GM12878 (cell line): Measurements from ENCODE around the gene PPIP5K2. TPM values are rescaled to one million over a fixed set of nuclear protein-coding genes. Genes with fewer than 3 reads are reported as not detected.

Experiments
- ATAC-seq: fragments of 200-7000 bp; cut with Tn5 transposase; 3 replicates; pipeline ENCODE4 v1.9.1; 2020; ENCODE audit warnings: mild to moderate bottlenecking, moderate library complexity
- BruUV-seq: library from RNA; stranded (reverse); fragments of 400-500 nt; replicated peaks from 2 replicates; lab custom pipeline; 2021; lab: Mats Ljungman, UMichigan
- CTCF ChIA-PET: fragments of 300-600 bp; sonication (Branson Sonifier 250); formaldehyde crosslinking; extraction: SDS; loops from one replicate; lab custom pipeline; 2021; ENCODE audit warnings: inconsistent platforms; lab: Yijun Ruan, JAX
- POLR2A ChIA-PET: fragments of 350-600 bp; formaldehyde crosslinking; extraction: SDS; loops from one replicate; lab custom pipeline; 2021; ENCODE audit warnings: inconsistent platforms; lab: Charles Lee
- RAD21 ChIA-PET: fragments of 300-600 bp; sonication (Branson Sonifier 250); formaldehyde crosslinking; loops from one replicate; lab custom pipeline; 2023; ENCODE audit warnings: antibody characterized with exemption; ENCODE audit not compliant: unreplicated experiment; lab: Charles Lee
- SMC1A ChIA-PET: fragments of 300-600 bp; sonication (Branson Sonifier 250); formaldehyde crosslinking; loops from one replicate; lab custom pipeline; 2023; ENCODE audit not compliant: unreplicated experiment, uncharacterized antibody; lab: Charles Lee
- DNase-seq: peaks from one replicate; pipeline ENCODE4 v3.0.0-alpha.2; 2011; ENCODE audit warnings: low read depth, low spot score
- FAIRE-seq: peaks from 3 replicates; lab custom pipeline; 2011; peaks lifted over from hg19 to GRCh38; lab: Jason Lieb, UNC
- H2AFZ ChIP-seq: 2 replicates; pipeline ENCODE4 v1.6.0; 2011; ENCODE audit warnings: low read depth, low read length, control low read depth; ENCODE audit not compliant: control insufficient read depth
- H3K27ac ChIP-seq: 2 replicates; pipeline ENCODE4 v1.5.1; 2011; ENCODE audit warnings: control low read depth; ENCODE audit not compliant: control insufficient read depth, insufficient read depth
- H3K27me3 ChIP-seq, 2 experiments: replicated peaks in 1 of 2; 2 replicates each; pipeline versions ENCODE4 v1.6.0 to v1.6.1; 2011; ENCODE audit warnings: low read length in 1 of 2; ENCODE audit not compliant: control insufficient read depth in 2 of 2, insufficient read depth in 2 of 2
- H3K36me3 ChIP-seq, 2 experiments: 2 replicates each; pipeline ENCODE4 v1.5.1; 2011; ENCODE audit warnings: low read length in 1 of 2; ENCODE audit not compliant: control insufficient read depth in 2 of 2, insufficient read depth in 2 of 2
- H3K4me1 ChIP-seq: 2 replicates; pipeline ENCODE4 v1.6.1; 2011; ENCODE audit warnings: mild to moderate bottlenecking, low read length, moderate library complexity, mixed read lengths; ENCODE audit not compliant: control insufficient read depth, insufficient read depth
- H3K4me2 ChIP-seq: 2 replicates; pipeline ENCODE4 v1.6.0; 2011; ENCODE audit warnings: control low read depth; ENCODE audit not compliant: control insufficient read depth, insufficient read depth
- H3K4me3 ChIP-seq: fragments of 200-600 bp; sonication (generic); 2 replicates; pipeline ENCODE4 v1.5.1; 2016
- H3K79me2 ChIP-seq: 2 replicates; pipeline ENCODE4 v1.6.0; 2011; ENCODE audit warnings: low read length; ENCODE audit not compliant: control insufficient read depth, insufficient read depth
- H3K9ac ChIP-seq: 2 replicates; pipeline ENCODE4 v1.8.0; 2011; ENCODE audit warnings: low read length, control low read depth, mixed read lengths; ENCODE audit not compliant: control insufficient read depth, insufficient read depth
- H3K9me3 ChIP-seq: replicated peaks from 3 replicates; pipeline ENCODE4 v1.5.1; 2011; ENCODE audit warnings: mild to moderate bottlenecking, low read length; ENCODE audit not compliant: control insufficient read depth, insufficient read depth
- H4K20me1 ChIP-seq: 2 replicates; pipeline ENCODE4 v1.6.0; 2011; ENCODE audit not compliant: control insufficient read depth, insufficient read depth
- CEBPB ChIP-seq, 2 experiments: fragments of 150-350 bp in 1 of 2; IDR thresholded peaks; 2 replicates each; pipeline ENCODE4 v1.6.1; 2012 to 2014; ENCODE audit warnings: low read depth in 2 of 2, low read length in 2 of 2, borderline replicate concordance in 1 of 2, inconsistent platforms in 1 of 2
- CTCF ChIP-seq, 3 experiments: IDR thresholded peaks in 2 of 3; conservative IDR thresholded peaks in 1 of 3; 2 replicates each; pipeline ENCODE4 v1.5.1; 2011; ENCODE audit warnings: low read depth in 3 of 3, low read length in 3 of 3, mild to moderate bottlenecking in 3 of 3, control low read depth in 2 of 3, moderate library complexity in 2 of 3, inconsistent platforms in 1 of 3, mixed read lengths in 1 of 3; ENCODE audit not compliant: control insufficient read depth in 2 of 3, insufficient read depth in 1 of 3; ENCODE audit errors: extremely low read depth in 1 of 3
- EED ChIP-seq: sonication (generic); IDR thresholded peaks from 2 replicates; pipeline ENCODE4 v1.6.1; 2016; ENCODE audit warnings: antibody characterized with exemption, low read depth
- EP300 ChIP-seq, 2 experiments: fragments of 150-350 bp in 1 of 2; IDR thresholded peaks; 2 replicates each; pipeline ENCODE4 v1.6.1; 2011 to 2012; ENCODE audit warnings: low read depth in 2 of 2, low read length in 2 of 2, borderline replicate concordance in 1 of 2, improper control_type of control experiment in 1 of 2, inconsistent platforms in 1 of 2; ENCODE audit not compliant: control insufficient read depth in 1 of 2
- SKIL ChIP-seq: fragments of 450-650 bp; IDR thresholded peaks from 2 replicates; pipeline ENCODE4 v1.6.1; 2017; ENCODE audit warnings: mild to moderate bottlenecking, low read depth, inconsistent platforms; ENCODE audit not compliant: poor library complexity, severe bottlenecking
- ZBTB33 ChIP-seq: fragments of 450-650 bp; IDR thresholded peaks from 2 replicates; pipeline ENCODE4 v1.6.1; 2017; ENCODE audit warnings: mild to moderate bottlenecking
- ZNF24 ChIP-seq: fragments of 450-650 bp; IDR thresholded peaks from 2 replicates; pipeline ENCODE4 v1.6.1; 2017; ENCODE audit warnings: antibody characterized with exemption, mild to moderate bottlenecking
- WGBS: methylation state at CpG from one replicate; pipeline ENCODE4 v1.1.6; 2016; ENCODE audit warnings: low lambda C conversion rate; ENCODE audit not compliant: insufficient replicate concordance, insufficient coverage; ENCODE audit errors: missing lambda C conversion rate; 5-methylcytosine and 5-hydroxymethylcytosine counted together
- in situ Hi-C: fragments of 300-500 bp; cut with MboI; formaldehyde crosslinking; loops from 9 replicates; pipeline ENCODE4 v1.14.3; 2018; ENCODE audit warnings: mixed read lengths
- intact Hi-C: fragments of 100-400 bp; cut with micrococcal nuclease; formaldehyde crosslinking; loops from one replicate; pipeline ENCODE4 v1.14.2; 2022; ENCODE audit not compliant: unreplicated experiment
- polyA plus RNA-seq, 11 experiments: library from polyadenylated mRNA; depleted of rRNA in 4 of 11; unstranded in 6 of 11; stranded (reverse) in 5 of 11; fragments of >200 nt; fragmentation: Nextera tagmentation in 4 of 11; fragmentation: Illumina TruSeq in 1 of 11; extraction: Ambion mirVana in 4 of 11; extraction: Trizol in 1 of 11; gene quantifications; 1 replicate in 1 of 11; 2 replicates in 10 of 11; pipeline versions ENCODE4 v1.2.1 to v1.2.3, GENCODE V29; 2011 to 2016; ENCODE audit warnings: inconsistent platforms in 2 of 11, missing spikeins in 2 of 11, low read depth in 1 of 11
- total RNA-seq, 4 experiments: library from RNA; depleted of rRNA in 3 of 4; stranded (reverse); fragments of >200 nt in 3 of 4; fragmentation: Illumina TruSeq in 1 of 4; extraction: Trizol in 1 of 4; gene quantifications; 2 replicates each; pipeline versions ENCODE4 v1.2.1 to v1.2.3, GENCODE V29; 2013 to 2021
- TF ChIP-seq, protein P1 (sequence below): IDR thresholded peaks from 2 replicates; pipeline ENCODE4 v1.6.1; 2011; ENCODE audit warnings: low read depth, low read length, improper control_type of control experiment, borderline replicate concordance

The PPIP5K2 gene
- total and polyA plus RNA-seq, 10 of the 15 experiments (the other 5 are each of a cell fraction or from before 2014, with no cell fraction given): 27.7 to 87.3 (median 58.6) TPM

- FAIRE-seq: no peak
- TF ChIP-seq EED (no peak), CTCF (IDR thresholded peaks at IDR 0.05 in 2 of 3, conservative IDR thresholded peaks at IDR 0.05 in 1 of 3; ENCODE audit: control insufficient read depth in 2 of 3, extremely low read depth in 1 of 3, insufficient read depth in 1 of 3, low read depth in 3 of 3, low read length in 3 of 3) (no peak), ZBTB33 (no peak), ZNF24 (no peak), SKIL (no peak), EP300 (IDR thresholded peaks at IDR 0.05; ENCODE audit: borderline replicate concordance in 1 of 2, control insufficient read depth in 1 of 2, low read depth in 2 of 2, low read length in 2 of 2) (no peak), CEBPB (IDR thresholded peaks at IDR 0.05; ENCODE audit: borderline replicate concordance in 1 of 2, low read depth in 2 of 2, low read length in 2 of 2) (no peak)
- TF ChIP-seq, protein P1, sequence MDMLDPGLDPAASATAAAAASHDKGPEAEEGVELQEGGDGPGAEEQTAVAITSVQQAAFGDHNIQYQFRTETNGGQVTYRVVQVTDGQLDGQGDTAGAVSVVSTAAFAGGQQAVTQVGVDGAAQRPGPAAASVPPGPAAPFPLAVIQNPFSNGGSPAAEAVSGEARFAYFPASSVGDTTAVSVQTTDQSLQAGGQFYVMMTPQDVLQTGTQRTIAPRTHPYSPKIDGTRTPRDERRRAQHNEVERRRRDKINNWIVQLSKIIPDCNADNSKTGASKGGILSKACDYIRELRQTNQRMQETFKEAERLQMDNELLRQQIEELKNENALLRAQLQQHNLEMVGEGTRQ: no peak
- TF ChIP-seq, all 136 proteins: peak for 0
- DNase-seq (no peak), ATAC-seq (no peak)
- H3K36me3 ChIP-seq: peaks cover 0 to 13% of the 10 kb centered on the region in 2 experiments; a peak in 3 of 4 replicates
- no peak overlapping the region for H3K4me3 ChIP-seq
- RAD21 ChIA-PET: no interaction called here
- in situ Hi-C loops (loop anchor here (10.0 kb wide), 2 partner anchors 351 to 551 kb away; no protein-coding TSS in a partner anchor), intact Hi-C loops (loop anchor here (10.0 kb wide), 2 partner anchors 201 to 339 kb away; no protein-coding TSS in a partner anchor)
- CTCF ChIA-PET: interaction anchor here (0.9 to 1.2 kb wide), 4 partner anchors 10 to 554 kb away, joined by 3 read pairs; partner anchors contain the start of genes GIN1 and PPIP5K2
- 100% methylated on average over 1 of the region's 1 CpG for WGBS
- H3K9me3 ChIP-seq: no peaks in the 10 kb centered on the region
- BruUV-seq: no TSS peak
- H3K27ac ChIP-seq: no peak overlapping the region
- H4K20me1 ChIP-seq: no peaks in the 10 kb centered on the region
- H3K9ac ChIP-seq: no peak overlapping the region
- POLR2A ChIA-PET: no interaction called here
- H3K79me2 ChIP-seq: no peaks in the 10 kb centered on the region; the same call in 1 of the 2 replicates
- no peak overlapping the region for H2AFZ ChIP-seq
- no peaks in the 10 kb centered on the region for H3K4me1 ChIP-seq
- SMC1A ChIA-PET: interaction anchor here (0.6 to 1.9 kb wide), 4 partner anchors 40 to 1322 kb away, joined by 3 to 8 read pairs (median 3); no protein-coding TSS in a partner anchor
- H3K4me2 ChIP-seq: no peak overlapping the region
- H3K27me3 ChIP-seq: no peaks in the 10 kb centered on the region
Observed at GRCh38 chr5:103135461-103135860, 15.4 kb downstream of the PPIP5K2 start.
